ENCODE measurements around the gene PMVK.

- TF ChIP-seq TAF1 (IDR thresholded peaks at IDR 0.05; ENCODE audit: borderline replicate concordance, insufficient read depth, low read length) = no peak
- TF ChIP-seq POLR2AphosphoS5 (IDR thresholded peaks at IDR 0.05; ENCODE audit: low read depth, low read length) = no peak
- no peak for TF ChIP-seq SIN3A (IDR thresholded peaks at IDR 0.05; ENCODE audit: borderline replicate concordance, insufficient read depth, low read length)
- TF ChIP-seq FOXP2 (optimal IDR thresholded peaks at IDR 0.05; ENCODE audit: borderline replicate concordance, extremely low read depth, extremely low read length, insufficient read depth) = no peak
Observed at GRCh38 chr1:154951901-154952657, 15.6 kb upstream of the PMVK start.

Data from PFSK-1 (cell line).